ENCODE measurements around the gene CACNA1H.
A peak's percentile ranks its signal among the peaks of the same experiment; 100 is the strongest.

The CACNA1H gene

GRCh38 chr16:1152651-1153259 lies at the start of gene CACNA1H:
CACNA1H (plus strand) TSS chr16:1153106; CDS start chr16:1153738, 632 bp downstream.
- peak; percentile 60 for DNase-seq

- DNase-seq: no peak
Measured at GRCh38 chr16:1103636-1103980, 49.3 kb upstream of the CACNA1H start.

DNA sequence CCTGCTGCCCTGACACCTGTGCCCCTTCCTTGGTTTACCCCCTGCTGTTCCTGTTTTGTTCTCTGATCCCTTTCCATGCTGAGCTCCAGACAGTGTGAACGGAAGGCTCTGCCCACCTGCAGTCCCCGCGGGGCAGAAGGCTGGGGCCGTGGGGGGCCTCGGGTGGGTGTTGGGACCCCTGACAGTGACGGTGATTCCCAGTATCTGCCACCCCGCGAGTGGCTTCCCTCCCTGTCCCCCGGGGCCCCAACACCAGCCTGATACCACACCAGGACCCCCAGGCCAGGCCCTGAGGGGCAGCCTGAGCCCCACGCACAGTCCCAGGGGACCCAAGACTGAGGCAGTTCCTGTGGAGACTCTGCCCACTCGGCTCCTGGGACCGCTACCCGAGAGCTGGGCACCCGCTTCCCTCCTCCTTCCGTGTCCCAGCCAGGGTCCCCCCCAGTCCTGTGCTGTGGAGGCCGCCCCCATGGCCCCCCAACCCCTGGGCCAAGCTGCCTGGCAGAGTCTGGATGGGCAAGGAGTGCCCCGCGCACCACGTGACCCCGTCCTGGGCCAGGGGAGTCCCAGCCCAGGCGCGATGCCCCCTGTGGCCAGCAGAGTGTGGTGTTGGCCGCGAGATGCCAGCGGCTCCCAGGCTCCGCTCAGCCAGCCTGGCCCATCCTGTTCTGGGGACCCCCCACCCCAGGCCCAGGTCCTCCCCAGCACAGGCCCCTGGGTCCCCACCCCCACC lies 46.9 kb upstream of the CACNA1H start:
- DNase-seq: peak; percentile 69

GRCh38 chr16:1106659-1107058 lies 46.2 kb upstream of the CACNA1H start:
- DNase-seq: no peak

- no peak for DNase-seq
Measured at GRCh38 chr16:1107141-1107540, 45.8 kb upstream of the CACNA1H start.

DNA sequence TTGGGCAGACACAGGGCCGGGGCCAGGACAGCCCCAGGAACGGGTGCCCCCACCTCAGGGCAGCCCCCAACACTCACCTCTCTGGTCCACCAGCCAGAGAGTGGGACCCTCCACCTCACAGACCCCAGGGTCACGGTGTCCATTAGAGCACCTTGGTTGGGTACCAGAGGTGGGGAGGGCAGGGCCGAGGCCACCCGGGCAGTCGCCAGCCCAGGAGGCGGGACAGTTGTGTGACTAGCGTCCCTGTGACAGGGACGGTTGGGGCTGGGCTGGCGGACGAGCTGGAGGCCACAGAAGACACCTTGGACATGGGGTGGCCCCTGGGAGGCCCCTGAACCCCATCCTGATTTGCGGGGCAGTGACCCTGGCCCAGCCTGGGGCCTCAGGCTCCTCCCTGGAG lies 45.2 kb upstream of the CACNA1H start:
- DNase-seq: no peak

DNA sequence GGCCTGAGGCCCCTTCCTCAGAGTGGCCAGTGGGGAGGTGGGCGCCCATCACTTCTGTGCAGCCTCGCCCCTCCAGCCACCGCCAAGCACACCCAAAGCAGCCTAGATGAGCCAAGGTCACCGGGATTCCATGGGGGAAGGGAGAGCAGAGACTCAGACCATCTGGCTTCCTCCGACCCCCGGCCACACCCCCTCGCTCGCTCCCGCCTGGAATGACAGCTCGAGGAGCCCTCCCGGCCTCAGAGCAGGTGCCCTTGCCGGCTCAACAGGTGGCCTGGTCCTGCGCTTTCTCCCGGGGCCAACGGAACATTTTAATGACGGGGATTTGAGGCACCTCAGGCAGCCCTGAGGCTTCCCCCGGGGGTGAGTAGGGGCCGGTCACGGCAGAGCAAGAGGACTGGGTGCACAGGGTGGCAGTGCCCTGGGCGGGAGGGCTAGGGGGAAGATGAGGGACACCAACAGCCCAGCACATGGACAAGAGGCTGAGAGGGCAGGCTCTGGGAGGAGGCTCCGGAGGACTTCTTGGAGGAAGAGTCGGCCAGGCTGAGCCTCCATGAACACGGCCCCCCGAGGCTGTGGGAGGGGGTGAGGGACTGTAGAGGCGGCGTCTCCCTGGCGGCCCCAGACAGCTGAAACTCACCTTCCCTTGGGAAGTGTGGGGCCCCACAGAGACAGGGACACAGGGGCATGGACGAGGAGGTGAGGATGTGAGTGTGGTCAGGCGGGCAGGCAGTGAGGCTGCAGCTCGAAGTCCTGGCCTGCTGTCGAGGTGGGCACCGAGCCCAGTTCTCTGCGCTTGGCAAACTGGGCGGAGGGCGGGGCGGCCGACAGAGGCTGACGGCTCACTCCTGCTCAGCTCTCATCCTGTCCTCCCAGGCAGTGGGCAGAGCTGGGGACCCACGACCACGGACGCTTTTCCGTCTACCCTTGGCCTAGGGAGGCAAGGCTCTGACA lies 44.3 kb upstream of the CACNA1H start:
- peak; percentile 23 for DNase-seq

DNA sequence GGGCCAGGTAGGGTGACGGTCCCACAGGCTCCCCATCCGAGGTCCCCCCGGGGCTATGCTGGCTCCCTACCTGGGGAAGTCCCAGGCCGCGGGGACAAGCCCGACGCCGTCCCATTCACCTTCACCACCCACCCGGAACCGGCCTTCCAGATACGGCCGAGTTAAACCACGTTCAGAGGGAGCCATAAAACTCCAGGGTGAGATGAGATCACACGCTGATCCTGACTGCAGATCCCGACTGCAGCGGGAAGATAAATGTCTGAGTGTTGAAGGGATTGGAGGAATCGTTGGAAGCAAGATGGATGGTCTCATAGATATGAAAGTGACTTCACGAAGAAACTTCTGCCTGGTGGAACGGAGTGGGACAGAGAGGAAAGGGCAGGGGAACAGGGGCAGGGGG lies 43.3 kb upstream of the CACNA1H start:
- no peak for DNase-seq

DNA sequence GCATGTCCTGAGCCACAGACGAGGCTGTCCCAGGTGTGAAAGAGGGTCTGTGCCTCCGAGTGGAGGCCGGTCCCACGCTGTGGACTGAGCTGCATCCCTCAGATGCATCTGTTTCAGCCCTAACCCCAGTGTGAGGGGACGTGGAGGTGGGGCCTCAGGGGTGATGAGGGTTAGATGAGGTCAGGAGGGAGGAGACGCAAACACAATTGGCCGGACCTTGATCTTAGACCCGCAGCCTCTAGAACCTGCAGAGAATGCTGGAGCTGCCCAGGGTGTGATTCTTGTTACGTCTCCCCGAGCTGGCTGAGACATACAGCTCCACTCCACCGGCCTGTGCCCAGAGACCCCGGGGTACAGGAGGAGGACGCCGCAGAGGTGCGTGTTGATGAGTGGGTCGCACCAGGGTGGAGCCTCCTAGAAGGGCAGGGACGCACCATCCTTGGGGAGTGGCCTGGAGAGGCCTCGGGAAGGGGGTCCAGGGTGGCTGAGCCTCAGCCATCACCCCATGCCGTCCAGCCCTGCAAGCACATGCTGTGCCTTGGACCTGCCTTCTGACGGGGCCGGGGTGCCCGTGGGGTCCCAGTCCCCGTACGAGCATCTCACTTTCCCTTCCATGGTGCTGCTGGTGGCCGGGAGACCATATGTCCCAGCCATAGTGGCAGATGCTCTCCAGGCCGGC lies 40.3 kb upstream of the CACNA1H start:
- no peak for DNase-seq

DNA sequence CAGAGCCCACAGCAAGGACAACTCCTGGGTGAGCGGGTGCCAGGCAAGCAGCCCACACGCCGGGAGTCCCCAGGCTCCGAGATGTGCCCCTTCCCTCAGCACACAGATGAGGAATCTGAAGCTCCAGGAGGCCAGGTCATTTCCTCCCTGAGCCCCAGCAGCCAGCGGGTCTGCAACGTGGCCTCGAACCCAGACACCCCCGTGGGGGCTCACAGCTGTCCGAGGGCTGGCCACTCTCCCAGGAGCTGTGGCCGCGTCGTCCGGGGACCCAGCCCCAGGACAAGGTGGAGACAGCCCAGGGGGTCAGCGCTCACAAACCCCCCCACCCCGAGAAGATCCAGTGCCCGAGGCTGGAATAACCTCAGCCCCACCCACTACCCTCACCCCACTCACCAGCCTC lies 39.4 kb upstream of the CACNA1H start:
- no peak for DNase-seq

DNA sequence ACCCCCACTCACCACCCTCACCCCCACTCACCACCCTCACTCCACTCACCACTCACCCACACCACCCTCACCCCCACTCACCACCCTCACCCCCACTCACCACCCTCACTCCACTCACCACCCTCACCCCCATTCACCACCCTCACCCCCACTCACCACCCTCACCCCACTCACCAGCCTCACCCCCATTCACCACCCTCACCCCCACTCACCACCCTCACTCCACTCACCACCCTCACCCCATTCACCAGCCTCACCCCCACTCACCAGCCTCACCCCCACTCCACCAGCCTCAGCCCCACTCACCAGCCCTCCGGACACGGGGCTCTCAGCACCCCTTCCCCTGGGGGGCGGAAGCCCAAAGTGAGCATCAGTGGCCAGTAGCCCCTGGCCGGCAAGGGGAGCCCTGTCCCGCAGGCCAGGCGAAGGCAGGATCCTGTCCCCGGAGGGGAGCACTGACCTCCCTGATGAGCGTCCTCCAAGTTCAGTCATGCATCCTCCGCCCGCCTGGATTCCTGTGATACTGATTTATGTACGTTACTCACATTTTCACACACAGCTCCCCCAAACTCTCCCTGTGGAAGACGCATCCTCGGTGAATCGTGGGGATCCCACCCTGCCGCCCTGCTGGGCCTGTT lies 38.9 kb upstream of the CACNA1H start:
- DNase-seq: no peak

- DNase-seq: no peak
Measured at GRCh38 chr16:1116693-1117077, 36.2 kb upstream of the CACNA1H start.

- DNase-seq: no peak
Measured at GRCh38 chr16:1117176-1117900, 35.6 kb upstream of the CACNA1H start.

DNA sequence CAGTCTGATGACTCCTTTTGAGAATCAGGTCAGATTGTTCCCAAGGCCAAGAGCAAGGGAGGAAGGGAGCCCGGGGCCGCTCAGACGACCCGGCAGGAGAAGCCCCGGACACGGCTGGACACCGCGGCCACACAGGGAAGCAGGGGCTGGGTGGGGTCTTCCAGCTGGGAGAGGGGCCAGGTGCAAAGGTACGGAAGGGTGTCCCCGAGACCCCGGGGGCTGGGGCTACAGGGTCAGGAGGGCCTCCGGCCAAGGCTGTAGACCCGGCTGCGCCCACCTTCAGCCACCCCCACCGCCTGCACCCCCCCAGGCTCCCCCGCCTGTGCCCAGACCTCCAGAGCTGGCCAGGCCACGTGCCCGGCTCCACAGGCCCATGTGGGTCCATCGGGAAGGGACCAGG lies 35.0 kb upstream of the CACNA1H start:
- no peak for DNase-seq

DNA sequence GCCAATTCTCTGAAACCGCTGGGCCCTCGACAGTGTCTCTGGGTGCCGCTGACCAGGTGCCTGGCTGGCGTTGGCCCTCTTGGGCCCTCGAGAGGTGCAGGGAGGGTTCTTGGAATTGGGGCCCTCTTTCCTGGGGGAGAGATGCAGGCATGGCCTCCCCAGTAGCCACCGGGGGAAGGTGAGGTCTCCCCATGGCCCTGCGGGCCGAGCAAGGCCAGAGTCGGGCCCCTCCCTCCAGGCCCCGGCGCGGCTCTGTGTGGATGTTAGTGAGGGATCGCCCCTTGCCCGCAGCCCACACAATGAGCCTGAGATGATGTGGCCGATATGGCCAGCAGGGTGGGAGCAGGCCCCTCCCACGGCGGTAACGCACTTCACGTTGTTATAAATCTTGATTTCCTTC lies 33.8 kb upstream of the CACNA1H start:
- no peak for DNase-seq

- no peak for DNase-seq
Measured at GRCh38 chr16:1119766-1120576, 32.9 kb upstream of the CACNA1H start.

- DNase-seq: no peak
Measured at GRCh38 chr16:1120577-1120941, 32.3 kb upstream of the CACNA1H start.

GRCh38 chr16:1121009-1121408 lies 31.9 kb upstream of the CACNA1H start:
- no peak for DNase-seq

- DNase-seq: no peak
Measured at GRCh38 chr16:1121601-1122397, 31.1 kb upstream of the CACNA1H start.

GRCh38 chr16:1122398-1122765 lies 30.5 kb upstream of the CACNA1H start:
- DNase-seq: no peak
